Cardiac fibroblast (primary cell): ENCODE results near the gene PTEN.

Source experiments
- DNase-seq, 2 donors: peaks; one replicate each; pipeline versions ENCODE4 v3.0.0 to v3.0.0-alpha.2; 2010; ENCODE audit warnings: low read depth in 2 of 2
- H3K4me3 ChIP-seq, 2 donors: replicated peaks in 1 of 2; 1 replicate in 1 of 2; 2 replicates in 1 of 2; pipeline ENCODE4 v1.5.1; 2011; ENCODE audit warnings: low read depth in 2 of 2, low read length in 2 of 2, mild to moderate bottlenecking in 2 of 2, moderate library complexity in 1 of 2
- TF ChIP-seq, protein P1 (sequence below): IDR thresholded peaks from one replicate; pipeline ENCODE4 v1.5.1; 2011; ENCODE audit warnings: low read depth, mild to moderate bottlenecking, low read length, inconsistent platforms

Gene PTEN

DNA sequence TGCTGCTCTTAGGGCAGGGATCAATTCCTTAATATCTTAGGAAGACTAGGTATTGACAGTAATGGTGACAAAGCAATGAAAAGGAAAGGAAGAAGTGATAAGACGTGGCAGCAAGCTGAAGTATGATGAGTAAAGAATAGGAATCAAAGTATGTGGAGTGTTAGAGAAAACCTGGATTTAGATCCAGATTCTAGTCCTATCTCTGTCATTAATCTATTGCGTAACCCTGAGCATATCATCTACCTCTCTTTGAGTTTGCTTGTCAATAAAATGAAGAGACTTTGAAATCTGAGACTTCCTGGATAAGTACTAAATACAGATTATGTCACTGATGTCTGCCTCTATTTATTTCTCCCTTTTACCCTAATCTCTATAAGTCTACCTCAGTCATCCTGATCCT is 89.2 kb downstream of the PTEN start:
- no peak overlapping the region for H3K4me3 ChIP-seq
- TF ChIP-seq, protein P1, sequence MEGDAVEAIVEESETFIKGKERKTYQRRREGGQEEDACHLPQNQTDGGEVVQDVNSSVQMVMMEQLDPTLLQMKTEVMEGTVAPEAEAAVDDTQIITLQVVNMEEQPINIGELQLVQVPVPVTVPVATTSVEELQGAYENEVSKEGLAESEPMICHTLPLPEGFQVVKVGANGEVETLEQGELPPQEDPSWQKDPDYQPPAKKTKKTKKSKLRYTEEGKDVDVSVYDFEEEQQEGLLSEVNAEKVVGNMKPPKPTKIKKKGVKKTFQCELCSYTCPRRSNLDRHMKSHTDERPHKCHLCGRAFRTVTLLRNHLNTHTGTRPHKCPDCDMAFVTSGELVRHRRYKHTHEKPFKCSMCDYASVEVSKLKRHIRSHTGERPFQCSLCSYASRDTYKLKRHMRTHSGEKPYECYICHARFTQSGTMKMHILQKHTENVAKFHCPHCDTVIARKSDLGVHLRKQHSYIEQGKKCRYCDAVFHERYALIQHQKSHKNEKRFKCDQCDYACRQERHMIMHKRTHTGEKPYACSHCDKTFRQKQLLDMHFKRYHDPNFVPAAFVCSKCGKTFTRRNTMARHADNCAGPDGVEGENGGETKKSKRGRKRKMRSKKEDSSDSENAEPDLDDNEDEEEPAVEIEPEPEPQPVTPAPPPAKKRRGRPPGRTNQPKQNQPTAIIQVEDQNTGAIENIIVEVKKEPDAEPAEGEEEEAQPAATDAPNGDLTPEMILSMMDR, result no peak
- DNase-seq, result no peak

DNA sequence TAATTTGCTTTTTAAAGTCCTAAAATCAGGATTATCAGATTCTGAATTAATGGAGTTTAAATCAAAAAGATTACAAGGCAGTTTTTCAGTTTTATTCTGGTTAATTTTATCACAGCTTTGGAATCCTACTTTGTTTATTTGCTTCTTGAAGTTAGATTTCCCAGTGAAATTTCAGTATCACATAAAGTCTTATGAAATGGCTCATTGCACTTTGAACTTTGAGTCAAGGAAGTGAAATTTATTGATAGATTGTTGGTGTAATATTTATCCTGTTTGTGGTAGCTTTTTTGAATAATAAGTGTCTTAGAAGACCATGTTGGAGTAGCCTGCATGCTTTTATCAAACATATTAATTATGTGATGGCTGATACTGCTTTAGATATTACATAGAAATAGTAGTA is 92.6 kb downstream of the PTEN start:
- no peak overlapping the region for H3K4me3 ChIP-seq
- TF ChIP-seq, protein P1, result no peak
- DNase-seq, result no peak

DNA sequence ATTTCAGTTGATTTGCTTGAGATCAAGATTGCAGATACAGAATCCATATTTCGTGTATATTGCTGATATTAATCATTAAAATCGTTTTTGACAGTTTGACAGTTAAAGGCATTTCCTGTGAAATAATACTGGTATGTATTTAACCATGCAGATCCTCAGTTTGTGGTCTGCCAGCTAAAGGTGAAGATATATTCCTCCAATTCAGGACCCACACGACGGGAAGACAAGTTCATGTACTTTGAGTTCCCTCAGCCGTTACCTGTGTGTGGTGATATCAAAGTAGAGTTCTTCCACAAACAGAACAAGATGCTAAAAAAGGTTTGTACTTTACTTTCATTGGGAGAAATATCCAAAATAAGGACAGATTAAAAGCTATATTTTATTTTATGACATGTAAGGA is 94.3 kb downstream of the PTEN start:
- TF ChIP-seq, protein P1, result no peak
- no peak overlapping the region for H3K4me3 ChIP-seq
- no peak for DNase-seq

DNA sequence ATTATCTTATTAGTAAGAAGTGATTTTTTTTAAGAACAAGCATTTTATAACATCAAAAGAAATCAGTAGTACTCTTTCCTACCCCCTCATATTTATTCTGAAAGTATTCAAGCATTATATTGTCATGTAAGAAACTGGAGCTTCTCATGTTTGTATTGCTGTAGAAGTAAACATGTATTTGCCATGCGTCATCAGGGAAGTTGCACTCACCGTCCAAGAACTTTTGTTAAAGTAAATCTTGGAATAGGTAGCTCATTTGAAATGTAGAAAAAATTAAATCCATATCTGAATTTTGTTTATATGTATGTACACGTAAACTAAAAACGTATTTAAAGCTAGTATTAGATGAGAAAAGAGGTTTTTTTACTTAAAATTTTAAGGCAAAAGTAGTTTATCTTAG is 96.8 kb downstream of the PTEN start:
- DNase-seq, result peak in 1 of 2 donors; percentile 75
- TF ChIP-seq, protein P1, result no peak
- no peak overlapping the region for H3K4me3 ChIP-seq

DNA sequence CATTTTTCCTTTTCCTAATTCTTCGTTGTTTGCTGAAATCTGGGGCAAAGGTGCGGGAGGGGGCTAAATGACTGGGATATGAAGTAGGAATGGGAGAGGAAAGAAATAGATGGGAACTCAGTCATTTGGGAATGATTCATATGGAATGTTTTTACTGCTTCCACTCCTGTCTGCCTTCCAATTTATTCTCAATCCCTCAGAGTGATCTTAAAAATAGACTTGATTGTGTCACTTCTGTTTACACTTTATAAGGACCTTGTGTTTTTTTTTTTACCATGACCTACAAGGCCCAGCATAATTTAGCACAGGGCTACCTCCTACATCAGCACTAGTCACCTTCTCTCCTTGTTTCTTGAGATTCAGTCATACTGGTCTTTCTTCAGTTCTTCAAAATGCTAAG is 97.9 kb downstream of the PTEN start:
- DNase-seq, result peak; percentile 49 to 73
- H3K4me3 ChIP-seq, result no peak overlapping the region
- TF ChIP-seq, protein P1, result no peak

DNA sequence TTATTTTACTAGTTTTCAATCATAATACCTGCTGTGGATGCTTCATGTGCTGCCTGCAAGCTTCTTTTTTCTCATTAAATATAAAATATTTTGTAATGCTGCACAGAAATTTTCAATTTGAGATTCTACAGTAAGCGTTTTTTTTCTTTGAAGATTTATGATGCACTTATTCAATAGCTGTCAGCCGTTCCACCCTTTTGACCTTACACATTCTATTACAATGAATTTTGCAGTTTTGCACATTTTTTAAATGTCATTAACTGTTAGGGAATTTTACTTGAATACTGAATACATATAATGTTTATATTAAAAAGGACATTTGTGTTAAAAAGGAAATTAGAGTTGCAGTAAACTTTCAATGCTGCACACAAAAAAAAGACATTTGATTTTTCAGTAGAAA is 103.0 kb downstream of the PTEN start:
- DNase-seq, result no peak
- TF ChIP-seq, protein P1, result no peak
- H3K4me3 ChIP-seq, result no peak overlapping the region

DNA sequence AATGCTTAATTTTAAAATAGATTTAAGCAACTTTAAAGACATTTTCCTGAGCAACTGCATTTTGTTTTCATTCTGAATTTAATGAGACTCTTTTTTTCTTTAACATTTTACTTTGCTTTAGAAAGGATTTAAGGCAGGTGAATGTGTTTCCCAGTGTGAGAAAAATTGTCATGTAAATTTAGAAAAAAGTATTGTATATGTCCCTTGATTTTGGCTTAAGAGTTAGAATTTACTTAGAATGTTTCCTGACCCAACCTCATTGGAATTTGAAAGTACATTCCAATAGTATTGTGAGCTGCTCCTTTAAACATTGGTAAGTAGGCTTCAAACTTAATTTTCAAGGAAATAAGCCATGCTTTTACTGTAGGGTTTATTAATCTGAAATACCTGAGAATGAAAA is 110.2 kb downstream of the PTEN start:
- DNase-seq, result peak in 1 of 2 donors; percentile 60
- no peak overlapping the region for H3K4me3 ChIP-seq
- TF ChIP-seq, protein P1, result no peak
